NB4 (cell line): Measurements from ENCODE around the gene MAGEA8.

ENCODE experiments used
- POLR2A ChIP-seq: IDR thresholded peaks from 2 replicates; pipeline ENCODE4 v1.6.1; 2011; ENCODE audit warnings: mild to moderate bottlenecking; ENCODE audit not compliant: insufficient read length; ENCODE audit errors: extremely low read depth
- TF ChIP-seq, protein P1 (sequence below): IDR thresholded peaks from one replicate; pipeline ENCODE4 v1.5.1; 2012; ENCODE audit warnings: low read depth, low read length
- TF ChIP-seq, protein P2 (sequence below): IDR thresholded peaks from 2 replicates; pipeline ENCODE4 v1.6.1; 2011; ENCODE audit warnings: low read depth, low read length

DNA sequence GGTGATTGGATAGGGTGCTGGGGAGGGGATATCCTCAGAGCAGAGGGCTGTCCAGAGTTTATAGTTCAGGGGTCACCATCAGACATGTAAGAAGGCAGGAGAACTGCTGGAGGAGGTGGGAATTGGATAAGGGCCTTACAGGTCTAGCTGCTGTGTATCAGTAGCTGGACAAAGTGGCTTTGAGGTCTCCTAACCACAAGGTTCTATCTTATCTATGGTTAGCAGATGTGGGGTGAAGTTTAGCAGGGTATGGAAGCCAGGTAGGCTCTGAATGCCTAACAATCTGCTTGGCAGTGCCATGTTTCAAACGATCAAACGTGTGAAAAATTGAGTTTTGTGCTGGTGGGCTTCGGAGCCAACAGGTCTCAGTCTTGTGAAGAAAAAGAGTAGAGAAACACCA is 32.1 kb upstream of the MAGEA8 start:
- TF ChIP-seq POLR2A, result no peak
- TF ChIP-seq, protein P1, sequence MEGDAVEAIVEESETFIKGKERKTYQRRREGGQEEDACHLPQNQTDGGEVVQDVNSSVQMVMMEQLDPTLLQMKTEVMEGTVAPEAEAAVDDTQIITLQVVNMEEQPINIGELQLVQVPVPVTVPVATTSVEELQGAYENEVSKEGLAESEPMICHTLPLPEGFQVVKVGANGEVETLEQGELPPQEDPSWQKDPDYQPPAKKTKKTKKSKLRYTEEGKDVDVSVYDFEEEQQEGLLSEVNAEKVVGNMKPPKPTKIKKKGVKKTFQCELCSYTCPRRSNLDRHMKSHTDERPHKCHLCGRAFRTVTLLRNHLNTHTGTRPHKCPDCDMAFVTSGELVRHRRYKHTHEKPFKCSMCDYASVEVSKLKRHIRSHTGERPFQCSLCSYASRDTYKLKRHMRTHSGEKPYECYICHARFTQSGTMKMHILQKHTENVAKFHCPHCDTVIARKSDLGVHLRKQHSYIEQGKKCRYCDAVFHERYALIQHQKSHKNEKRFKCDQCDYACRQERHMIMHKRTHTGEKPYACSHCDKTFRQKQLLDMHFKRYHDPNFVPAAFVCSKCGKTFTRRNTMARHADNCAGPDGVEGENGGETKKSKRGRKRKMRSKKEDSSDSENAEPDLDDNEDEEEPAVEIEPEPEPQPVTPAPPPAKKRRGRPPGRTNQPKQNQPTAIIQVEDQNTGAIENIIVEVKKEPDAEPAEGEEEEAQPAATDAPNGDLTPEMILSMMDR, result no peak
- TF ChIP-seq, protein P2, sequence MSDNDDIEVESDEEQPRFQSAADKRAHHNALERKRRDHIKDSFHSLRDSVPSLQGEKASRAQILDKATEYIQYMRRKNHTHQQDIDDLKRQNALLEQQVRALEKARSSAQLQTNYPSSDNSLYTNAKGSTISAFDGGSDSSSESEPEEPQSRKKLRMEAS, result no peak
